Choroid plexus epithelial cell (primary cell): Measurements from ENCODE around the gene KDM4C.

Experiments
- DNase-seq: peaks from one replicate; pipeline ENCODE4 v3.0.0-alpha.2; 2010; ENCODE audit warnings: low read depth
- H3K4me3 ChIP-seq: 2 replicates; pipeline ENCODE4 v1.5.1; 2011; ENCODE audit warnings: low read depth, mild to moderate bottlenecking, control low read depth, low read length, moderate library complexity
- CTCF ChIP-seq: conservative IDR thresholded peaks from 2 replicates; pipeline ENCODE4 v1.5.1; 2011; ENCODE audit warnings: low read depth, mild to moderate bottlenecking, control low read depth, inconsistent platforms, low read length, moderate library complexity

KDM4C gene

GRCh38 chr9:7139886-7140285, 382.1 kb downstream of the KDM4C start:
- H3K4me3 ChIP-seq, result no peak overlapping the region
- DNase-seq, result no peak
- no peak for TF ChIP-seq CTCF

- DNase-seq, result no peak
- no peak for TF ChIP-seq CTCF
- no peak overlapping the region for H3K4me3 ChIP-seq
Observed at GRCh38 chr9:7140401-7140800, 382.6 kb downstream of the KDM4C start.

GRCh38 chr9:7143645-7144200, 385.9 kb downstream of the KDM4C start:
- DNase-seq, result no peak
- no peak for TF ChIP-seq CTCF
- no peak overlapping the region for H3K4me3 ChIP-seq

GRCh38 chr9:7144265-7145046, 386.7 kb downstream of the KDM4C start:
- TF ChIP-seq CTCF, result no peak
- H3K4me3 ChIP-seq, result no peak overlapping the region
- no peak for DNase-seq

- no peak overlapping the region for H3K4me3 ChIP-seq
- no peak for DNase-seq
- TF ChIP-seq CTCF, result no peak
Observed at GRCh38 chr9:7145361-7146069, 387.7 kb downstream of the KDM4C start.

- no peak for DNase-seq
- no peak for TF ChIP-seq CTCF
- H3K4me3 ChIP-seq, result no peak overlapping the region
Observed at GRCh38 chr9:7146582-7146981, 388.8 kb downstream of the KDM4C start.
